ENCODE measurements around the gene ABHD8. TPM values are rescaled to one million over a fixed set of nuclear protein-coding genes. Genes with fewer than 3 reads are reported as not detected.

The ABHD8 gene
- total RNA-seq, 1 experiment from 2014 or later, result 5.2 TPM

- no peak for TF ChIP-seq ZNF274 (IDR thresholded peaks at IDR 0.05; ENCODE audit: low read depth, low read length)
- TF ChIP-seq, protein P1, sequence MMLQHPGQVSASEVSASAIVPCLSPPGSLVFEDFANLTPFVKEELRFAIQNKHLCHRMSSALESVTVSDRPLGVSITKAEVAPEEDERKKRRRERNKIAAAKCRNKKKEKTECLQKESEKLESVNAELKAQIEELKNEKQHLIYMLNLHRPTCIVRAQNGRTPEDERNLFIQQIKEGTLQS (IDR thresholded peaks at IDR 0.05), result no peak
- TF ChIP-seq EZH2phosphoT487 (IDR thresholded peaks at IDR 0.05; ENCODE audit: borderline replicate concordance), result no peak
- TF ChIP-seq ZFX (IDR thresholded peaks at IDR 0.05), result no peak
- no peak for TF ChIP-seq JUND (IDR thresholded peaks at IDR 0.05)
- TF ChIP-seq SRF (IDR thresholded peaks at IDR 0.05; ENCODE audit: low read depth), result no peak
- no peak for TF ChIP-seq EZH2 (IDR thresholded peaks at IDR 0.05)
Observed at GRCh38 chr19:17286752-17287151, 16.5 kb downstream of the ABHD8 start (continued).

- Histone ChIP-seq H3K9me2 (ENCODE audit: insufficient read depth) (no peaks in the 10 kb centered on the region), H3K9me3 (ENCODE audit: control insufficient read depth in 1 of 2, insufficient read depth in 1 of 2, low read depth in 1 of 2, low read length in 2 of 2) (no peaks in the 10 kb centered on the region), H3K36me3 (ENCODE audit: control insufficient read depth in 1 of 2, insufficient read depth in 2 of 2, low read length in 2 of 2) (peaks cover 0 to 6% of the 10 kb centered on the region in 2 experiments; a peak in 1 of 4 replicates), H3K4me1 (ENCODE audit: control insufficient read depth in 1 of 2, insufficient read depth in 2 of 2, low read length in 2 of 2) (peaks cover 0 to 40% of the 10 kb centered on the region in 2 experiments; a peak in 2 of 4 replicates), H4K20me1 (ENCODE audit: insufficient read depth) (no peaks in the 10 kb centered on the region), H2AFZ (ENCODE audit: low read depth, low read length, poor library complexity, severe bottlenecking) (no peak overlapping the region), H3K27ac (ENCODE audit: low read depth, low read length) (no peak overlapping the region), H3K79me2 (ENCODE audit: insufficient read depth, low read length) (peaks cover 12% of the 10 kb centered on the region; the same call in 1 of the 2 replicates), H3K4me3 (replicated peaks in 1 of 2; ENCODE audit: low read depth in 1 of 2, low read length in 2 of 2) (no peak overlapping the region), H3K9ac (ENCODE audit: low read length) (no peak overlapping the region), H3K27me3 (ENCODE audit: insufficient read depth, low read length) (no peaks in the 10 kb centered on the region), H3K4me2 (ENCODE audit: low read length) (no peak overlapping the region)
- BruUV-seq (replicated peaks), result no TSS peak
- intact Hi-C loops (cut with micrococcal nuclease), result no loop called here
- TF ChIP-seq REST (IDR thresholded peaks at IDR 0.05; ENCODE audit: low read depth) (no peak), POLR2AphosphoS5 (IDR thresholded peaks at IDR 0.05; ENCODE audit: low read depth, low read length) (no peak), MAX (IDR thresholded peaks at IDR 0.05) (no peak), SP1 (IDR thresholded peaks at IDR 0.05; ENCODE audit: low read depth) (no peak), CEBPB (IDR thresholded peaks at IDR 0.05; ENCODE audit: low read depth) (no peak), TCF7L2 (IDR thresholded peaks at IDR 0.05; ENCODE audit: borderline replicate concordance, extremely low read depth, insufficient read depth, insufficient read length) (no peak)
- ATAC-seq (no peak), DNase-seq (ENCODE audit: low read depth, low spot score) (no peak)
- ChIA-PET CTCF (interaction anchor here (0.6 kb wide), 1 partner anchor 218 kb away, joined by 3 read pairs; no protein-coding TSS in a partner anchor), POLR2A (no interaction called here), RAD21 (ENCODE audit: low non-redundant PET in 1 of 2, low total read pairs in 2 of 2, uncharacterized antibody in 2 of 2, unreplicated experiment in 2 of 2) (no interaction called here)
Observed at GRCh38 chr19:17286263-17286662, 17.0 kb downstream of the ABHD8 start.

Data from HCT116 (cell line).